IPS DF 6.9 (cell line): ENCODE results near the gene SEC16A.

Experiments
- DNase-seq: peaks from one replicate; pipeline ENCODE4 v3.0.0-alpha.2; 2013; ENCODE audit warnings: low read depth, low spot score
- H3K27ac ChIP-seq: one replicate; pipeline ENCODE4 v1.5.1; 2013; ENCODE audit warnings: low read length, control low read depth
- H3K27me3 ChIP-seq: 2 replicates; pipeline ENCODE4 v1.6.1; 2013; ENCODE audit warnings: mild to moderate bottlenecking, low read length; ENCODE audit not compliant: control insufficient read depth, insufficient read depth
- H3K36me3 ChIP-seq: 2 replicates; pipeline ENCODE4 v1.6.1; 2013; ENCODE audit warnings: low read length; ENCODE audit not compliant: control insufficient read depth, insufficient read depth
- H3K4me1 ChIP-seq: 2 replicates; pipeline ENCODE4 v1.6.1; 2013; ENCODE audit warnings: low read length; ENCODE audit not compliant: control insufficient read depth, insufficient read depth
- H3K4me3 ChIP-seq: 2 replicates; pipeline ENCODE4 v1.5.1; 2013; ENCODE audit warnings: mild to moderate bottlenecking, low read length
- H3K9me3 ChIP-seq: 2 replicates; pipeline ENCODE4 v1.6.1; 2013; ENCODE audit warnings: low read length, inconsistent platforms; ENCODE audit not compliant: control insufficient read depth, insufficient read depth
- WGBS: extraction: QIAGEN DNeasy Blood & Tissue Kit; methylation state at CpG from one replicate; pipeline ENCODE4 v1.1.7; 2013; ENCODE audit warnings: mixed read lengths, missing lambda C conversion rate; ENCODE audit not compliant: insufficient read length, insufficient coverage; 5-methylcytosine and 5-hydroxymethylcytosine counted together

Gene SEC16A

GRCh38 chr9:136508729-136509500 is 26.1 kb upstream of the SEC16A start:
- no peak for DNase-seq
- Histone ChIP-seq H3K36me3 (peaks cover 81% of the 10 kb centered on the region), H3K27me3 (no peaks in the 10 kb centered on the region), H3K9me3 (no peaks in the 10 kb centered on the region), H3K4me1 (no peaks in the 10 kb centered on the region; the same call in 1 of the 2 replicates), H3K27ac (no peak overlapping the region), H3K4me3 (no peak overlapping the region)
- WGBS, result no CpG with 5 or more reads among the region's 37 CpGs

- no CpG with 5 or more reads among the region's 23 CpGs for WGBS
- no peaks in the 10 kb centered on the region; the same call in 1 of the 2 replicates for H3K4me1 ChIP-seq
- no peak overlapping the region for H3K27ac ChIP-seq
- H3K9me3 ChIP-seq, result no peaks in the 10 kb centered on the region
- no peak overlapping the region for H3K4me3 ChIP-seq
- H3K27me3 ChIP-seq, result no peaks in the 10 kb centered on the region
- no peak for DNase-seq
- H3K36me3 ChIP-seq, result peaks cover 85% of the 10 kb centered on the region
These were observed 25.1 kb upstream of the SEC16A start for GRCh38 chr9:136507992-136508375.

- Histone ChIP-seq H3K4me3 (no peak overlapping the region), H3K36me3 (peaks cover 84% of the 10 kb centered on the region), H3K27me3 (no peaks in the 10 kb centered on the region), H3K27ac (no peak overlapping the region), H3K9me3 (no peaks in the 10 kb centered on the region), H3K4me1 (no peaks in the 10 kb centered on the region; the same call in 1 of the 2 replicates)
- no peak for DNase-seq
- no CpG with 5 or more reads among the region's 28 CpGs for WGBS
These were observed 24.6 kb upstream of the SEC16A start for GRCh38 chr9:136507221-136507991.

GRCh38 chr9:136506425-136506824 is 23.6 kb upstream of the SEC16A start:
- Histone ChIP-seq H3K27ac (no peak overlapping the region), H3K4me1 (no peaks in the 10 kb centered on the region; the same call in 1 of the 2 replicates), H3K4me3 (no peak overlapping the region), H3K9me3 (no peaks in the 10 kb centered on the region), H3K36me3 (peaks cover 83% of the 10 kb centered on the region), H3K27me3 (no peaks in the 10 kb centered on the region)
- WGBS, result no CpG with 5 or more reads among the region's 30 CpGs
- DNase-seq, result no peak

GRCh38 chr9:136505406-136506403 is 22.9 kb upstream of the SEC16A start:
- no peak for DNase-seq
- Histone ChIP-seq H3K27ac (no peak overlapping the region), H3K9me3 (no peaks in the 10 kb centered on the region), H3K4me1 (no peaks in the 10 kb centered on the region; the same call in 1 of the 2 replicates), H3K27me3 (no peaks in the 10 kb centered on the region), H3K4me3 (no peak overlapping the region), H3K36me3 (peaks cover 77% of the 10 kb centered on the region)
- WGBS, result no CpG with 5 or more reads among the region's 51 CpGs

GRCh38 chr9:136504512-136505348 is 21.9 kb upstream of the SEC16A start:
- H3K4me1 ChIP-seq, result no peaks in the 10 kb centered on the region; the same call in 1 of the 2 replicates
- no peak overlapping the region for H3K4me3 ChIP-seq
- H3K27me3 ChIP-seq, result no peaks in the 10 kb centered on the region
- H3K36me3 ChIP-seq, result peaks cover 77% of the 10 kb centered on the region
- DNase-seq, result no peak
- H3K27ac ChIP-seq, result no peak overlapping the region
- no CpG with 5 or more reads among the region's 68 CpGs for WGBS
- no peaks in the 10 kb centered on the region for H3K9me3 ChIP-seq

- H3K4me3 ChIP-seq, result no peak overlapping the region
- WGBS, result no CpG with 5 or more reads among the region's 33 CpGs
- H3K9me3 ChIP-seq, result no peaks in the 10 kb centered on the region
- no peak overlapping the region for H3K27ac ChIP-seq
- no peak for DNase-seq
- H3K4me1 ChIP-seq, result no peaks in the 10 kb centered on the region; the same call in 1 of the 2 replicates
- H3K27me3 ChIP-seq, result no peaks in the 10 kb centered on the region
- H3K36me3 ChIP-seq, result peaks cover 80% of the 10 kb centered on the region
These were observed 20.2 kb upstream of the SEC16A start for GRCh38 chr9:136502940-136503550.

GRCh38 chr9:136502196-136502595 is 19.4 kb upstream of the SEC16A start:
- WGBS, result no CpG with 5 or more reads among the region's 38 CpGs
- DNase-seq, result no peak
- no peaks in the 10 kb centered on the region; the same call in 1 of the 2 replicates for H3K4me1 ChIP-seq
- no peak overlapping the region for H3K4me3 ChIP-seq
- H3K27ac ChIP-seq, result no peak overlapping the region
- H3K36me3 ChIP-seq, result peaks cover 73% of the 10 kb centered on the region
- H3K9me3 ChIP-seq, result no peaks in the 10 kb centered on the region
- no peaks in the 10 kb centered on the region for H3K27me3 ChIP-seq

- Histone ChIP-seq H3K4me1 (no peaks in the 10 kb centered on the region; the same call in 1 of the 2 replicates), H3K27me3 (no peaks in the 10 kb centered on the region), H3K36me3 (peaks cover 73% of the 10 kb centered on the region), H3K9me3 (no peaks in the 10 kb centered on the region), H3K27ac (no peak overlapping the region), H3K4me3 (no peak overlapping the region)
- WGBS, result no CpG with 5 or more reads among the region's 23 CpGs
- DNase-seq, result no peak
These were observed 18.8 kb upstream of the SEC16A start for GRCh38 chr9:136501686-136502085.
